Measurements from ENCODE around the gene LACC1. TPM values are rescaled to one million over a fixed set of nuclear protein-coding genes. Genes with fewer than 3 reads are reported as not detected.

The LACC1 gene
- total and polyA plus RNA-seq, 10 of the 15 experiments (the other 5 are each of a cell fraction or from before 2014, with no cell fraction given), result 0.03 to 3.7 (median 3.0) TPM

- BruUV-seq (replicated peaks), result no TSS peak
- H3K27me3 ChIP-seq (replicated peaks in 1 of 2; ENCODE audit: control insufficient read depth in 2 of 2, insufficient read depth in 2 of 2, low read length in 1 of 2), result peaks cover 0 to 11% of the 10 kb centered on the region in 2 experiments; a peak in 2 of 4 replicates
- H3K27ac ChIP-seq (ENCODE audit: control insufficient read depth, insufficient read depth), result no peak overlapping the region
- H2AFZ ChIP-seq (ENCODE audit: control insufficient read depth, low read depth, low read length), result no peak overlapping the region
- no peaks in the 10 kb centered on the region for H3K79me2 ChIP-seq (ENCODE audit: control insufficient read depth, insufficient read depth, low read length)
- RAD21 ChIA-PET (ENCODE audit: unreplicated experiment), result no interaction called here
- no peak for FAIRE-seq
- in situ Hi-C loops (cut with MboI) (no loop called here), intact Hi-C loops (cut with micrococcal nuclease; ENCODE audit: unreplicated experiment) (no loop called here)
- POLR2A ChIA-PET, result no interaction called here
- WGBS (ENCODE audit: insufficient coverage, insufficient replicate concordance, low lambda C conversion rate, missing lambda C conversion rate), result 89% methylated on average over 1 of the region's 1 CpG
- no peak for ATAC-seq
- H3K4me2 ChIP-seq (ENCODE audit: control insufficient read depth, insufficient read depth), result no peak overlapping the region
- H3K36me3 ChIP-seq (ENCODE audit: control insufficient read depth in 2 of 2, insufficient read depth in 2 of 2, low read length in 1 of 2), result no peaks in the 10 kb centered on the region
- SMC1A ChIA-PET (ENCODE audit: uncharacterized antibody, unreplicated experiment), result no interaction called here
- CTCF ChIA-PET, result no interaction called here
- no peak overlapping the region for H3K9ac ChIP-seq (ENCODE audit: control insufficient read depth, insufficient read depth, low read length)
- H3K4me1 ChIP-seq (ENCODE audit: control insufficient read depth, insufficient read depth, low read length), result no peaks in the 10 kb centered on the region
- no peaks in the 10 kb centered on the region for H4K20me1 ChIP-seq (ENCODE audit: control insufficient read depth, insufficient read depth)
- no peak overlapping the region for H3K4me3 ChIP-seq
- TF ChIP-seq RELA (IDR thresholded peaks at IDR 0.05; ENCODE audit: borderline replicate concordance, partially characterized antibody) (no peak), CHD2 (IDR thresholded peaks at IDR 0.05; ENCODE audit: borderline replicate concordance, low read depth, low read length) (no peak), PRDM15 (CRISPR knock-in tag; IDR thresholded peaks at IDR 0.05) (no peak), NFIC (IDR thresholded peaks at IDR 0.05; ENCODE audit: low read depth, low read length) (no peak), ZBTB4 (CRISPR knock-in tag; IDR thresholded peaks at IDR 0.05) (no peak), POLR2A (IDR thresholded peaks at IDR 0.05; ENCODE audit: low read depth, low read length) (no peak), BRCA1 (IDR thresholded peaks at IDR 0.05; ENCODE audit: low read depth, low read length) (no peak), FOXM1 (IDR thresholded peaks at IDR 0.05; ENCODE audit: low read depth, low read length) (no peak), SIX5 (IDR thresholded peaks at IDR 0.05; ENCODE audit: low read depth, low read length, severe bottlenecking) (no peak), TCF12 (IDR thresholded peaks at IDR 0.05; ENCODE audit: low read depth, low read length) (no peak), YBX1 (IDR thresholded peaks at IDR 0.05) (no peak), STAT3 (IDR thresholded peaks at IDR 0.05; ENCODE audit: low read depth, low read length) (no peak), RAD51 (IDR thresholded peaks at IDR 0.05) (no peak), HDAC6 (IDR thresholded peaks at IDR 0.05; ENCODE audit: unreplicated experiment) (no peak)
- TF ChIP-seq, protein P1, sequence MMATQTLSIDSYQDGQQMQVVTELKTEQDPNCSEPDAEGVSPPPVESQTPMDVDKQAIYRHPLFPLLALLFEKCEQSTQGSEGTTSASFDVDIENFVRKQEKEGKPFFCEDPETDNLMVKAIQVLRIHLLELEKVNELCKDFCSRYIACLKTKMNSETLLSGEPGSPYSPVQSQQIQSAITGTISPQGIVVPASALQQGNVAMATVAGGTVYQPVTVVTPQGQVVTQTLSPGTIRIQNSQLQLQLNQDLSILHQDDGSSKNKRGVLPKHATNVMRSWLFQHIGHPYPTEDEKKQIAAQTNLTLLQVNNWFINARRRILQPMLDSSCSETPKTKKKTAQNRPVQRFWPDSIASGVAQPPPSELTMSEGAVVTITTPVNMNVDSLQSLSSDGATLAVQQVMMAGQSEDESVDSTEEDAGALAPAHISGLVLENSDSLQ (IDR thresholded peaks at IDR 0.05), result no peak
- TF ChIP-seq, protein P2, sequence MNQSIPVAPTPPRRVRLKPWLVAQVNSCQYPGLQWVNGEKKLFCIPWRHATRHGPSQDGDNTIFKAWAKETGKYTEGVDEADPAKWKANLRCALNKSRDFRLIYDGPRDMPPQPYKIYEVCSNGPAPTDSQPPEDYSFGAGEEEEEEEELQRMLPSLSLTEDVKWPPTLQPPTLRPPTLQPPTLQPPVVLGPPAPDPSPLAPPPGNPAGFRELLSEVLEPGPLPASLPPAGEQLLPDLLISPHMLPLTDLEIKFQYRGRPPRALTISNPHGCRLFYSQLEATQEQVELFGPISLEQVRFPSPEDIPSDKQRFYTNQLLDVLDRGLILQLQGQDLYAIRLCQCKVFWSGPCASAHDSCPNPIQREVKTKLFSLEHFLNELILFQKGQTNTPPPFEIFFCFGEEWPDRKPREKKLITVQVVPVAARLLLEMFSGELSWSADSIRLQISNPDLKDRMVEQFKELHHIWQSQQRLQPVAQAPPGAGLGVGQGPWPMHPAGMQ (IDR thresholded peaks at IDR 0.05; ENCODE audit: borderline replicate concordance), result no peak
- no peaks in the 10 kb centered on the region for H3K9me3 ChIP-seq (replicated peaks; ENCODE audit: control insufficient read depth, insufficient read depth, low read length)
- DNase-seq (ENCODE audit: low read depth, low spot score), result no peak
Observed at GRCh38 chr13:43939086-43939485, 59.4 kb downstream of the LACC1 start.

Data from GM12878 (cell line).